GM19452 (cell line): ENCODE results near the gene SRGAP3.
A peak's percentile ranks its signal among the peaks of the same experiment; 100 is the strongest.
"Not testable (repeated sequence)": the region's sequence is repeated elsewhere in the genome, so short reads cannot be mapped to it uniquely, and the experiment has no call there.

ENCODE experiments used
- ATAC-seq: cut with Tn5 transposase; IDR thresholded peaks from one replicate; pipeline ENCODE4 v1.9.1; 2021; ENCODE audit not compliant: unreplicated experiment

The SRGAP3 gene

GRCh38 chr3:9249273-9250192, at the start of gene SRGAP3:
Gene SRGAP3 (minus strand): TSS chr3:9249646. CDS start chr3:9248951, 695 bp downstream.
- peak; percentile 100 for ATAC-seq

GRCh38 chr3:9298236-9298635, 48.8 kb upstream of the SRGAP3 start:
- ATAC-seq, result no peak

- no peak for ATAC-seq
These were observed 46.8 kb upstream of the SRGAP3 start for GRCh38 chr3:9296241-9296640.

GRCh38 chr3:9295007-9295406, 45.6 kb upstream of the SRGAP3 start:
- ATAC-seq, result no peak

GRCh38 chr3:9293953-9294352, 44.5 kb upstream of the SRGAP3 start:
- ATAC-seq, result not testable (repeated sequence)

- no peak for ATAC-seq
These were observed 43.6 kb upstream of the SRGAP3 start for GRCh38 chr3:9293076-9293475.

GRCh38 chr3:9292516-9292915, 43.1 kb upstream of the SRGAP3 start:
- ATAC-seq, result no peak

- ATAC-seq, result no peak
These were observed 42.5 kb upstream of the SRGAP3 start for GRCh38 chr3:9291821-9292410.

GRCh38 chr3:9290566-9290965, 41.1 kb upstream of the SRGAP3 start:
- ATAC-seq, result no peak

GRCh38 chr3:9281533-9281932, 32.1 kb upstream of the SRGAP3 start:
- not testable (repeated sequence) for ATAC-seq

GRCh38 chr3:9280451-9281219, 31.2 kb upstream of the SRGAP3 start:
- ATAC-seq, result no peak

GRCh38 chr3:9279966-9280365, 30.5 kb upstream of the SRGAP3 start:
- ATAC-seq, result no peak

- no peak for ATAC-seq
These were observed 29.1 kb upstream of the SRGAP3 start for GRCh38 chr3:9278498-9278897.

GRCh38 chr3:9278085-9278484, 28.6 kb upstream of the SRGAP3 start:
- no peak for ATAC-seq

- no peak for ATAC-seq
These were observed 27.4 kb upstream of the SRGAP3 start for GRCh38 chr3:9276761-9277370.

- ATAC-seq, result no peak
These were observed 22.5 kb upstream of the SRGAP3 start for GRCh38 chr3:9271903-9272302.

- no peak for ATAC-seq
These were observed 21.3 kb upstream of the SRGAP3 start for GRCh38 chr3:9270704-9271103.

GRCh38 chr3:9266716-9267115, 17.3 kb upstream of the SRGAP3 start:
- no peak for ATAC-seq

- no peak for ATAC-seq
These were observed 10.9 kb upstream of the SRGAP3 start for GRCh38 chr3:9260305-9260704.

GRCh38 chr3:9257092-9257491, 7.6 kb upstream of the SRGAP3 start:
- ATAC-seq, result no peak

- no peak for ATAC-seq
These were observed 6.5 kb upstream of the SRGAP3 start for GRCh38 chr3:9255976-9256375.
